BJ (cell line): ENCODE results near the gene B4GALT2. TPM values are rescaled to one million over a fixed set of nuclear protein-coding genes. Genes with fewer than 3 reads are reported as not detected.

Source experiments
- CTCF ChIA-PET: fragments of 350-600 bp; formaldehyde crosslinking; extraction: SDS; loops from one replicate; lab custom pipeline; 2021; ENCODE audit warnings: antibody characterized with exemption, inconsistent platforms; lab: Yijun Ruan, JAX
- POLR2A ChIA-PET: fragments of 300-600 bp; sonication (Branson Sonifier 250); formaldehyde crosslinking; extraction: SDS; loops from one replicate; lab custom pipeline; 2021; ENCODE audit warnings: antibody characterized with exemption; lab: Charles Lee
- DNase-seq: peaks from one replicate; pipeline ENCODE4 v3.0.0-alpha.2; 2011; ENCODE audit warnings: low read depth
- H3K27me3 ChIP-seq: 2 replicates; pipeline ENCODE4 v1.6.0; 2011; ENCODE audit warnings: low read length; ENCODE audit not compliant: control insufficient read depth, insufficient read depth
- H3K36me3 ChIP-seq: 2 replicates; pipeline ENCODE4 v1.5.1; 2011; ENCODE audit warnings: low read length; ENCODE audit not compliant: control insufficient read depth, insufficient read depth
- H3K4me3 ChIP-seq: 2 replicates; pipeline ENCODE4 v1.5.1; 2011; ENCODE audit warnings: low read depth, mild to moderate bottlenecking, control low read depth, low read length
- polyA plus RNA-seq: library from polyadenylated mRNA; depleted of rRNA; stranded (reverse); fragments of >200 nt; gene quantifications from 2 replicates; pipeline ENCODE4 v1.2.3, GENCODE V29; 2011
- TF ChIP-seq, protein P1 (sequence below): IDR thresholded peaks from 2 replicates; pipeline ENCODE4 v1.5.1; 2011; ENCODE audit warnings: low read depth, mild to moderate bottlenecking, control low read depth, inconsistent platforms, low read length, moderate library complexity; ENCODE audit not compliant: insufficient read depth

B4GALT2 gene
- polyA plus RNA-seq, 1 experiment, result 82.2 TPM

DNA sequence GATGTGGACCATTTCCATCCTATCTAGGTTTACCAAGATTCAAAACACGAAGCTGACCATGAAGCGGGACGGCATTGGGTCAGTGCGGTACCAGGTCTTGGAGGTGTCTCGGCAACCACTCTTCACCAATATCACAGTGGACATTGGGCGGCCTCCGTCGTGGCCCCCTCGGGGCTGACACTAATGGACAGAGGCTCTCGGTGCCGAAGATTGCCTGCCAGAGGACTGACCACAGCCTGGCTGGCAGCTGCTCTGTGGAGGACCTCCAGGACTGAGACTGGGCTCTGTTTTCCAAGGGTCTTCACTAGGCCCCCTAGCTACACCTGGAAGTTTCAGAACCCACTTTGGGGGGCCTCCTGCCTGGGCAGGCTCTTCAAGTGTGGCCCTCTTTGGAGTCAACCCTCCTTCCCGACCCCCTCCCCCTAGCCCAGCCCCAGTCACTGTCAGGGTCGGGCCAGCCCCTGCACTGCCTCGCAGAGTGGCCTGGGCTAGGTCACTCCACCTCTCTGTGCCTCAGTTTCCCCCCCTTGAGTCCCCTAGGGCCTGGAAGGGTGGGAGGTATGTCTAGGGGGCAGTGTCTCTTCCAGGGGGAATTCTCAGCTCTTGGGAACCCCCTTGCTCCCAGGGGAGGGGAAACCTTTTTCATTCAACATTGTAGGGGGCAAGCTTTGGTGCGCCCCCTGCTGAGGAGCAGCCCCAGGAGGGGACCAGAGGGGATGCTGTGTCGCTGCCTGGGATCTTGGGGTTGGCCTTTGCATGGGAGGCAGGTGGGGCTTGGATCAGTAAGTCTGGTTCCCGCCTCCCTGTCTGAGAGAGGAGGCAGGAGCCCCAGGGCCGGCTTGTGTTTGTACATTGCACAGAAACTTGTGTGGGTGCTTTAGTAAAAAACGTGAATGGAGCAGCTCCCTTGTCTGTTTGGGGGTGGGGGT is 11.5 kb downstream of the B4GALT2 start:
- Histone ChIP-seq H3K27me3 (no peaks in the 10 kb centered on the region), H3K36me3 (peaks cover under 1% of the 10 kb centered on the region), H3K4me3 (peak overlapping the region; percentile 68)
- ChIA-PET CTCF (interaction anchor here (1.0 to 5.4 kb wide), 3 partner anchors 15 to 58 kb away, joined by 3 to 44 read pairs (median 5); no protein-coding TSS in a partner anchor), POLR2A (no interaction called here)
- DNase-seq, result no peak
- TF ChIP-seq, protein P1, sequence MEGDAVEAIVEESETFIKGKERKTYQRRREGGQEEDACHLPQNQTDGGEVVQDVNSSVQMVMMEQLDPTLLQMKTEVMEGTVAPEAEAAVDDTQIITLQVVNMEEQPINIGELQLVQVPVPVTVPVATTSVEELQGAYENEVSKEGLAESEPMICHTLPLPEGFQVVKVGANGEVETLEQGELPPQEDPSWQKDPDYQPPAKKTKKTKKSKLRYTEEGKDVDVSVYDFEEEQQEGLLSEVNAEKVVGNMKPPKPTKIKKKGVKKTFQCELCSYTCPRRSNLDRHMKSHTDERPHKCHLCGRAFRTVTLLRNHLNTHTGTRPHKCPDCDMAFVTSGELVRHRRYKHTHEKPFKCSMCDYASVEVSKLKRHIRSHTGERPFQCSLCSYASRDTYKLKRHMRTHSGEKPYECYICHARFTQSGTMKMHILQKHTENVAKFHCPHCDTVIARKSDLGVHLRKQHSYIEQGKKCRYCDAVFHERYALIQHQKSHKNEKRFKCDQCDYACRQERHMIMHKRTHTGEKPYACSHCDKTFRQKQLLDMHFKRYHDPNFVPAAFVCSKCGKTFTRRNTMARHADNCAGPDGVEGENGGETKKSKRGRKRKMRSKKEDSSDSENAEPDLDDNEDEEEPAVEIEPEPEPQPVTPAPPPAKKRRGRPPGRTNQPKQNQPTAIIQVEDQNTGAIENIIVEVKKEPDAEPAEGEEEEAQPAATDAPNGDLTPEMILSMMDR, result peak; percentile 30; the same call in 1 of the 2 replicates

DNA sequence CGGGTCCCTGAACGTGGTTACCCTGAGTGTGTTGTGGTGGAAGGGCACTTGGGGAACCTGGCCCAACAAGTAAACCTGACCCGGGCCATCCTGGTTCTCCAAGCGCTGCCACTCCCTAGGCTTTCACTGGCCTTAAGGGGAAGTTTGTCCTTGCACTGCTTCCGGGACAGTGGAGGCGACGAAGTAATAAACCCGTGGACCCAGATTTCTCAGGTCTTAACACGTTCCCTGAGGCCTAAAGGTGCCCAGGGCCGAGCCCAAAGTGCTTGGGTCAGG is 12.1 kb downstream of the B4GALT2 start:
- TF ChIP-seq, protein P1, result no peak
- ChIA-PET CTCF (interaction anchor here (1.0 to 5.4 kb wide), 2 partner anchors 15 to 45 kb away, joined by 3 to 44 read pairs; no protein-coding TSS in a partner anchor), POLR2A (no interaction called here)
- H3K36me3 ChIP-seq, result no peaks in the 10 kb centered on the region; the same call in 1 of the 2 replicates
- DNase-seq, result no peak
- no peaks in the 10 kb centered on the region for H3K27me3 ChIP-seq
- peak overlapping the region; percentile 68 for H3K4me3 ChIP-seq

DNA sequence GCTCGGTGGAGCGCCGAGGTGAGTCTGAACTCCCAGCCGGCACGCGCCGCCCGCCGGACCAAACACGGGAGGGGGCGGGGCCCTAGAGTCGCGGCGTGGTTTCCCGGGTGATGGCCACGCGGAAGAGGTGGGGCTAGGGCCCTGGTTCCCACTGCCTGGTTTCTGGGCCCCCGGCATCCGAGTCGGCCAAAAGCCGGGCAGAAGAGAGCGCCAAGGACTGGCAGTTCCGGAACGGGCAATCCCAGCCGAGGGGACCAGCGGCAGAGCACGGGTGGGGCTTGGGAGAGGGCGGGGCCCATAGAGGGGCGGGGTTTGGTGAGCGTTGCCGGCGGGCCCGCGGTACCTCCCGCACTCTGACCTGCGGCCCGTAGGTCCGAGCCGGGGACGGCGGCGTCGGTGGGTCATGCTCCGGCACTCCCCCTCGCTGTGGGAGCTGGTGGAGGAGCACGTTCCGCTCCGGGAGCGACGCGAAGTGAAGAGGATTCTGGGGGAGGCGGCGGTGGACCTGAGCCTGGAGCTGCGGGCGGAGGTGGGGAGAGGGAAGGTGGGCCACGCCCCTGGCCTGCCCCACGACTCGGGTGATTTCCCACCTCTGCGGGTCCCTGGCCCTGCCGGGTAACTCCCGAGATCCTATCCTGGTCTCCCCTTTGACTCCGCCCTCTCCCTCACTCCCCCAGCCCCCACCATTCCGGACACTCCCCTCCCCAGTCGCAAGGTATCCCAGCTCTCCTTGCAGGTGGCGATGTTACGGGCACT is 12.6 kb downstream of the B4GALT2 start, which contains the start of gene CCDC24:
TSS of gene CCDC24 (plus strand) at position 124 of the 756 bp plus-strand sequence. CDS start at position 404, 280 bp downstream.
- Histone ChIP-seq H3K4me3 (peak within 1 kb of the TSS; percentile 68), H3K36me3 (no peaks in the 10 kb centered on the region; the same call in 1 of the 2 replicates), H3K27me3 (no peaks in the 10 kb centered on the region)
- CTCF ChIA-PET, result interaction anchor here (1.1 to 5.4 kb wide), 4 partner anchors 9 to 228 kb away, joined by 3 to 44 read pairs (median 10); no protein-coding TSS in a partner anchor
- peak; percentile 40 for DNase-seq
- POLR2A ChIA-PET, result interaction anchor here (1.3 kb wide), 1 partner anchor 17 kb away, joined by 3 read pairs; the partner anchor contains the start of gene ATP6V0B
- TF ChIP-seq, protein P1, result no peak

DNA sequence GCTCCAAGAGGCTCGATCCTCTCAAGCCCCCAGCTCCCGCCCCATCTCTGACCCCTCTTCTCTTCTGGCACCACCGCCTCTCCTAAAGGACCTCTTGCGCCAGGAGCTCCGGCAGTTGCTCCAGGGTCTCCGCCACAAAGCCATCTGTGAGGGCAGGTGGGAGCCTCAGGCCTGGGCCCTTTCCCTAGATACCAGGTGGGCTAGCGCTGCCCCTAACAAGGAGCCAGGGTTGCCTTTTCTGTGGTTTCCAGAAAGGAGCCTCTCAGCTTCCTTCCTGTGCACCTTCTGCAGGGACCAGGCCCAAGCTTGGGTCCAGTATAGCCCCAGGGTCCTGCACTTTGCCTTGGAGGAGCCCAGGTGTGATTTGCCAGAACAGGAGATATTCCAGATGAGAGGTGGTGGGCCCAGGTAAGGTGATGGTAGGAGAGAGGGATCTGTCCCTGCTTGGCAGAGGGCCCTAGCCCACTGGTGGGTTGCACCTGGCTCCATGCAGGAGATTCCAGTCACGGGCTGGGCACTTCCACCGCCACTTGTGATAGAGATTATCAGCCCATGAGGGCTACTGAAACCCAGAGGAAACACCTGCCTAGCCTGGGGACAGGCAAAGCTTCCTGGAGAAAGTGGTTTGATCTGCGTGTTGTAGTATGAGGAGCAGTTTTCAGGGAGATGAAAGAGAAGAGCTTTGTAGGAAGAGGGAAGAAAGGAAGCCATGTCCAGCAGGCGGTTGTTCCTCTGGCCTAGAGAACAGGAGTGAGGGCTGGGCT is 13.4 kb downstream of the B4GALT2 start:
- peak overlapping the region; percentile 68 for H3K4me3 ChIP-seq
- ChIA-PET POLR2A (interaction anchor here (1.3 kb wide), 1 partner anchor 17 kb away, joined by 3 read pairs; the partner anchor contains the start of gene ATP6V0B), CTCF (interaction anchor here (1.1 to 5.4 kb wide), 5 partner anchors 8 to 229 kb away, joined by 3 to 44 read pairs (median 4); no protein-coding TSS in a partner anchor)
- DNase-seq, result no peak
- no peaks in the 10 kb centered on the region for H3K27me3 ChIP-seq
- H3K36me3 ChIP-seq, result peaks cover 1% of the 10 kb centered on the region; the same call in 1 of the 2 replicates
- TF ChIP-seq, protein P1, result no peak
